Measurements from ENCODE around the gene FLNB. TPM values are rescaled to one million over a fixed set of nuclear protein-coding genes. Genes with fewer than 3 reads are reported as not detected.

Gene FLNB
- total and polyA plus RNA-seq, 2 of the 4 experiments (the other 2 are of a cell fraction) = 78.0 to 136 TPM

- Histone ChIP-seq H3K4ac (ENCODE audit: low read depth, low read length) (no peak overlapping the region), H3K79me1 (ENCODE audit: low read depth in 1 of 2, low read length in 2 of 2) (no peaks in the 10 kb centered on the region), H2BK5ac (ENCODE audit: low read depth, low read length, poor library complexity, severe bottlenecking) (no peak overlapping the region), H4K5ac (ENCODE audit: low read depth, low read length) (no peak overlapping the region), H3K4me2 (ENCODE audit: low read depth, low read length) (no peak overlapping the region), H3K27me3 (ENCODE audit: control insufficient read depth, insufficient read depth, low read length) (peaks cover 38% of the 10 kb centered on the region), H3K4me3 (ENCODE audit: insufficient read depth, low read depth, low read length) (no peak overlapping the region), H3K18ac (ENCODE audit: low read depth, low read length) (no peak overlapping the region), H3K27ac (ENCODE audit: insufficient read depth, low read length) (no peak overlapping the region), H3K9ac (ENCODE audit: low read depth, low read length) (no peak overlapping the region), H3K14ac (replicated peaks; ENCODE audit: low read depth, low read length) (no peak overlapping the region), H4K8ac (ENCODE audit: low read depth in 2 of 2, low read length in 2 of 2) (no peak overlapping the region), H2BK120ac (ENCODE audit: low read depth, low read length) (no peak overlapping the region), H3K4me1 (ENCODE audit: control insufficient read depth, insufficient read depth, low read length) (no peaks in the 10 kb centered on the region; the same call in 1 of the 2 replicates), H3K9me3 (ENCODE audit: control insufficient read depth, insufficient read depth, low read length) (no peaks in the 10 kb centered on the region), H2BK20ac (ENCODE audit: low read depth, low read length) (no peak overlapping the region), H2AFZ (replicated peaks; ENCODE audit: low read length, poor library complexity) (no peak overlapping the region), H3K56ac (ENCODE audit: extremely low read depth, insufficient read depth, low read length) (no peak overlapping the region), H3K23ac (ENCODE audit: low read depth, low read length) (no peak overlapping the region), H2AK5ac (ENCODE audit: low read depth, low read length) (no peak overlapping the region), H4K20me1 (ENCODE audit: insufficient read depth, low read length) (no peaks in the 10 kb centered on the region), H3K9me1 (ENCODE audit: insufficient read depth, low read length) (no peaks in the 10 kb centered on the region), H3K36me3 (ENCODE audit: control insufficient read depth, insufficient read depth, low read length) (no peaks in the 10 kb centered on the region), H2AK9ac (replicated peaks; ENCODE audit: low read depth, low read length, poor library complexity) (no peak overlapping the region), H2BK15ac (ENCODE audit: low read depth, low read length) (no peak overlapping the region), H4K91ac (ENCODE audit: insufficient read depth, low read depth, low read length) (no peak overlapping the region)
- TF ChIP-seq MAFK (IDR thresholded peaks at IDR 0.05; ENCODE audit: low read depth, low read length) = no peak
- TF ChIP-seq CTCF (conservative IDR thresholded peaks at IDR 0.05; ENCODE audit: low read depth, low read length) = no peak
- no peak for TF ChIP-seq BHLHE40 (IDR thresholded peaks at IDR 0.05; ENCODE audit: low read depth, low read length)
- TF ChIP-seq NFE2L2 (IDR thresholded peaks at IDR 0.05; ENCODE audit: low read depth, low read length) = no peak
- no peak for TF ChIP-seq POLR2A (IDR thresholded peaks at IDR 0.05; ENCODE audit: low read depth, low read length)
- TF ChIP-seq FOS (IDR thresholded peaks at IDR 0.05; ENCODE audit: low read depth, low read length) = no peak
- TF ChIP-seq RCOR1 (IDR thresholded peaks at IDR 0.05; ENCODE audit: insufficient replicate concordance, low read length) = no peak
- no peak for TF ChIP-seq MXI1 (IDR thresholded peaks at IDR 0.05; ENCODE audit: borderline replicate concordance, low read depth, low read length)
- no peak for TF ChIP-seq ELK1 (IDR thresholded peaks at IDR 0.05; ENCODE audit: borderline replicate concordance, low read depth, low read length)
- DNase-seq (no peak), ATAC-seq (ENCODE audit: low read depth) (no peak)
- POLR2A ChIA-PET (ENCODE audit: unreplicated experiment) = no interaction called here
- no TSS peak for BruUV-seq (replicated peaks)
- WGBS, 2 experiments (ENCODE audit: extremely low coverage in 2 of 2, insufficient read length in 1 of 2) = 75% methylated on average over 3 of the region's 3 CpGs; no CpG with 5 or more reads in 1 of the 2 experiments
- dilution Hi-C loops (cut with HindIII; ENCODE audit: low sequenced_read_pairs, unreplicated experiment) = no loop called here
- intact Hi-C loops (cut with micrococcal nuclease) = no loop called here
- in situ Hi-C loops (cut with MboI; ENCODE audit: low sequenced_read_pairs) = no loop called here
- CTCF ChIA-PET = interaction anchor here (1.3 kb wide), 1 partner anchor 32 kb away, joined by 3 read pairs; no protein-coding TSS in a partner anchor
Measured at GRCh38 chr3:58209933-58210332, 201.7 kb downstream of the FLNB start.
